Cerebellar nuclear complex (tissue), 1 donor: Measurements from ENCODE around the gene RNF8.
A peak's percentile ranks its signal among the peaks of the same experiment; 100 is the strongest.
"Not testable (repeated sequence)": the region's sequence is repeated elsewhere in the genome, so short reads cannot be mapped to it uniquely, and the experiment has no call there.

Source experiments
- DNase-seq, 2 experiments: peaks; one replicate each; lab custom pipeline; 2025; lab: John Stamatoyannopoulos, UW

The RNF8 gene

GRCh38 chr6:37399795-37400490 lies 46.2 kb downstream of the RNF8 start:
- DNase-seq = no peak

GRCh38 chr6:37401658-37402057 lies 47.9 kb downstream of the RNF8 start:
- DNase-seq = not testable (repeated sequence)

- no peak for DNase-seq
Measured at GRCh38 chr6:37406726-37407341, 53.1 kb downstream of the RNF8 start.

DNA sequence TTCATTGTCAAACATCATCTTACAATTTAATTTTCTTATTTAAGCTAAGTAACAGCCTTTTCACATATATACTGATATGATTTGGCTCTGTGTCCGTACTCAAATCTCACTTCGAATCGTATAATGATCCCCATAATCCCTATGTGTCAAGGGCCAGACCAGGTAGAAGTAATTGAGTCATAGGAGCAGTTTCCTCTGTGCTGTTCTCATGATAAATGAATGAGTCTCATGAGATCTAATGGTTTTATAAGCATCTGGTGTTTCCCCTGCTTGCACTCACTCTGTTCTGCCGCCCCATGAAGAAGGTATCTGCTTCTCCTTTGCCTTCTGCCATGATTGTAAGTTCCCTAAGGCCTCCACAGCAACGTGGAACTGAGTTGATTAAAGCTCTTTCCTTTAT lies 54.2 kb downstream of the RNF8 start:
- no peak for DNase-seq

DNA sequence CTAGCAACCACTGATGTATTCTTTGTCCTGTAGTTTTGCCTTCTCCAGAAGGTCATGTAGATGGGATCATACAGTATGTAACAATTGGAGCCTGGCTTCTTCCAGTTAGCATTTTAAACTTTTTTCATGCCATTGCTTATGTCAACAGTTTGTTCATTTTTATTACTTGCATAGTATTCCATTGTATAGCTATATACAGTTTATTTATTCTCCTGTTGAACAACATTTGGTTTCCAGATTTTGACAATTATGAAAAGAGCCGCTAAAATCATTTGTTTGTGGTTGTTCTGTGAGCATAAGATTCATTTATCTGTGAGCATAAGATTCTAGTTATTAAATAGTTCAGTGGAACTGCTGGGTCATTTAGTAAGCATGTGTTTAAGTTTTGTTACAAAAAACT lies 55.7 kb downstream of the RNF8 start:
- DNase-seq = no peak

DNA sequence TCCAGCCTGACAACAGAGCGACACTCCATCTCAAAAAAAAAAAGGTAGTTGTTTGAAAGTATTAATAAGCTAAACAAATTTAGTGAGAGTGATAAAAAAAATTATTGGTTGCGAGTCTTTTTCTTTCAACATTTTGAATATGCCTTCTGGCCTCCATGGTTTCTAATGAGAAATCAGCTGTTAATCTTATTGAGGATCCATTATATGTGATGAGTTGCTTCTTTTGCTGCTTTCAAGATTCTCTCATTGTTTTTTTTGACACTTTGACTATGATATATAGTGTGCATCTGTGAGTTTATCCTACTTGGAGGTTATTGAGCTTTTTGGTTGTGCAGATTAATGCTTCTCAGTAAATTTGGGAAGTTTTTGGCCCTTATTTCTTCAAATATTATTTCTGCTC lies 63.6 kb downstream of the RNF8 start:
- no peak for DNase-seq

- DNase-seq = no peak
Measured at GRCh38 chr6:37418722-37419121, 64.9 kb downstream of the RNF8 start.

DNA sequence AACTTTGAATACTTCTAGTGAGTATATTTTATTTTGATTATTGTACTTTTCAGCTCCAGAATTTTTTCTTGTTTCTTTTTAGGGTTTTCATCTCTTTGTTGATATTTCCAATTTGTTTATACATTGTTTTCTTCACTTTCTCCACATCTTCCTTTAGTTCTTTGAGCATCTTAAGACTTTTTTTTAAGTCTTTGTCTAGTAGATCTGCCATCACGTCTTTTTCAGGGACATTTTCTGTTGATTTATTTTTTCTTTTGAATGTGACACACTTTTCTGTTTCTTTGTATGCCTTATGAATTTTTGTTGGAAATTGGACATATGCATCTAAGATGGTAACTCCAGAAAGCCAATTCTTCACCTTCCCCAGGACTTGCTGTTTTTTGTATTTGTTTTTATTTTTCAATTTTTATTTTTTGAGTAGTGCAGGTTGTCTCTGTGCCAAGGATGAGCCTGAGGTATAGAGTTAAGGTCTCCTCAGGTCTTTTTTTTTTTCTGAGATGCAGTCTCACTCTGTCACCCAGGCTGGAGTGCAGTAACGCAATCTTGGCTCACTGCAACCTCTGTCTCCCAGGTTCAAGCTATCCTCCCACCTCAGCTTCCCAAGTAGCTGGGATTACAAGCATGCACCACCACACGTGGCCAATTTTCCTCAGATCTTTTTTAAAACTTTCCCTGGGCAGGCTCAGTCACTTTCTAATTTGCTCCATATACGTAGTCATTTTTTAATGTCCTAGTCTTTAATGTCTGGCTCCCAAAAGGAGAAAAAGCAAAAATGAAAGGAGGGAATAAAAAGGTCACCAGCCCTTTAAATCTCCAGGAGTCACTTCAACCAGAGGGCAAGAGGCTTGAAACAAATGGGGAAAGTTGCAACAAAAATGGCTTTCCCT lies 72.5 kb downstream of the RNF8 start:
- DNase-seq = no peak

DNA sequence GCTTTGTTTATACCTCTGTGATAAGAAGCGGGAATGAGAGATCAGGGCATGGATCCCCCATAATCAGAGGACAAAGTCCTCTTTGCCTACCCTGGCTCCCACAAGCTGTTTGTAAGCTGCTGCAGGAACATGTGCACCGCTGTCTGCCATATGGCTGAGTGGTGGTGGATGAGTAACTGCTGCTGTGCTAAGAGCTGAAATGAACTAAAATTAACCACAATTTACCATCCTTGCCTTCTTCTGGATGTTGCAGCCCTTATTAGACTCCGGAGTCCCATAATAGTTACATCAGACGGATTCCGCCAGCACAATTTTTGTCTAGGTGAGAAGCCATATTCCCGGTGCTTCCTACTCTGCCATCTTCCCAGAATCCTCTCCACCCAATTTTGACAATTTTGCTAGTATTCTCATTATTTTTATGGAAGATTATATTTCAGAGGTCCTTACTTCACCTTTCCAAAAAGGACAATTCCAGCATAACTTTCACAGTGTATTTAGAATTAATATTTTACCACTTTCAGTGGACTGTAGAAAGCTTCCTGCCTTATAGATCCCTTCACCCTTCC lies 73.2 kb downstream of the RNF8 start:
- no peak for DNase-seq

- DNase-seq = no peak
Measured at GRCh38 chr6:37429352-37429750, 75.6 kb downstream of the RNF8 start.

GRCh38 chr6:37432590-37432915 lies 78.8 kb downstream of the RNF8 start:
- no peak for DNase-seq

GRCh38 chr6:37432916-37433656 lies 79.3 kb downstream of the RNF8 start, which contains the start of gene CMTR1:
TSS of gene CMTR1 (plus strand) at chr6:37433221. CDS start at chr6:37435630, 2,409 bp downstream.
- DNase-seq = peak in 1 of 2 experiments; percentile 27

DNA sequence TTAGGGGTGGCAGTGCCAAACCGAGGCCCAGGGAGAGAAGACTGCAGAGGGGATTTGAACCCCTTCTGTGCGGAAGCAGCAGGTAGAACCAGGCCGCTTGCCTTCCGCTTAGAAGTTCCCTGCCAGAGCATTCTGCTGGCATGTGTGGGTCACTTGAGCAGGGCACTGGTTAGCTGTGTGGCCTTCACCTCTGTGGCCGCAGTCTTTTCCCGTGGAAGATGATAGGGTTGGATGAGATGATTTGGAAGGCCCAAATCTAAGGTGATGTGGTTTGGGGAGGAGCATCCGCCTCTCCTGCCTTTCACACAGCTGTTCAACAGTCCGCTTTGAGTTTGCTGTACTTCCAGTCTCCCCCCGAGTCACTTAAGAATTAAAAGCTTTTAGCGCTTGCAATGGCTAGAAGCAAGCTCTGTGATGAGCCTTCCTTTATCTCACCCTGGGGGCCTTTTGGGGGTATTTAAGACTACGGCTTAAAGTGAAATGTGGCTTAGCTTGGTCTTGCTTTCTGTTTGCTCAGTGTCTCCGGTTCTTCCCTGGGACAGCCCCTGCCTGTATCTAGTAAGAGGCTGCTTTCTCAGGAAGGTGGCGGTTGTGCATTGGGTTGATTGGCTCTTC lies 80.0 kb downstream of the RNF8 start:
- no peak for DNase-seq

- no peak for DNase-seq
Measured at GRCh38 chr6:37435373-37435772, 81.6 kb downstream of the RNF8 start.

GRCh38 chr6:37435816-37436215 lies 82.0 kb downstream of the RNF8 start:
- DNase-seq = no peak

GRCh38 chr6:37438930-37439329 lies 85.1 kb downstream of the RNF8 start:
- DNase-seq = no peak

DNA sequence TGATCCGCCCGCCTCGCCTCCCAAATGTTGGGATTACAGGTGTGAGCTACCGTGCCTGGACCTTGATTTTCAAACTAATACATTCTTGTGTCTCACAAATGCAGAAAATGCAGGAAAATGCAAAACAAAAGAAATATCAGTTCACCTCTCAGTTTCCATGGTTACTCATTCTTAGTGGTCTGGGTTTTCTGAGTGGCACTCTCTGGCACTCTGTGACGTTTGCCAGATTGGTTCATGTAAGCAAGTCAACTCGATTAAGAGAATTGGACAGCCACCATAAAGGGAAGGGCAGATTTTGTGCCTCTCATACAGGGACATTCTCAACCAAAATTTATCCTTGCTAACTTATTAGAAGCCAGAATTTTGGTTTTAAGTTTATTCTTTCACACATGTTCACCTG lies 87.9 kb downstream of the RNF8 start:
- DNase-seq = no peak

DNA sequence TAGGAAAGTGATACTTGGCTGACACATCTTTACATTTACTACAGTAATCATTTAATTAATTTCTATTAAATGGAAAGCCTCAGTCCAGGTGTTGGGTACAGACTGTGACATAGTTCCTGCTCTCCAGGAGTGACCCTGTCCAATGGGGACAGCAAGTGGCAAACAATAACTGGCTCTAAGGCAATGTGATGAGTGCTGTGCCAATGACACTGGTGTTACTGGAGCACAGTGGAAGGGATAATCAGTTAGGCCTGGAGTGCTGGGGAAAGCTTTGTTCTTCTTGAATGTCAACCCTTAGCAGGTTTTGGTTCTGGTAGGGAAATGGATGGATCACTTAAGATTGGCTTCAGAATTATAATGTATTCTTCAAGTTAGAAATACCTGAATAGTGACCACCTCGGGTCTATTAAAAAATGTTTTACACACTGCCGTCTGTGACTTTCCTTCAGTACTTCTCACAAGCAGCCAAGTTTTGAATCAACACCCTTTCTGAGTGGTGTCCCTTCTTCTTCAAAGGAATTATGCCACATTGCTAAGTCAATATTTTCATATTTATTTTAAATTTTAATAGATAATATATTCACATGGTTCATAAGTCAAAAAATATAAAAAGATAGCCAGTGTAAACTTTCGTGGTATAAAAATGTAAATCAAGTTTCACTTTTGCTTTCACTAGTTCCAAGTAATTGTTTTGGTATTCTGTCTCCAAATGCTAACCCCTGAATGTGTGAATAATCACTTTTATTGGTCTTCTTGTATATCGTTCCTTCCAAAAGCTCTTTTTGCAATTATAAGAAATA lies 88.8 kb downstream of the RNF8 start:
- DNase-seq = no peak

- not testable (repeated sequence) for DNase-seq
Measured at GRCh38 chr6:37443216-37443542, 89.4 kb downstream of the RNF8 start.
